Activated T-helper 1 cell treated with anti-CD3 and anti-CD28 coated beads, Interleukin-2, amount 50 U/mL, for 16 hours (primary cell): ENCODE results near the gene CEP104.

Experiments used
- DNase-seq, 2 donors: peaks; one replicate each; pipeline ENCODE4 v3.0.0-alpha.2; 2020; ENCODE audit warnings: low read depth in 1 of 2, low spot score in 1 of 2

CEP104 gene

GRCh38 chr1:3779912-3780416 lies 77.0 kb downstream of the CEP104 start:
- no peak for DNase-seq

- no peak for DNase-seq
Observed at GRCh38 chr1:3779265-3779911, 77.6 kb downstream of the CEP104 start.

GRCh38 chr1:3778590-3779264 lies 78.3 kb downstream of the CEP104 start:
- no peak for DNase-seq

GRCh38 chr1:3777647-3778589 lies 79.1 kb downstream of the CEP104 start:
- DNase-seq: no peak

- DNase-seq: no peak
Observed at GRCh38 chr1:3777078-3777547, 79.9 kb downstream of the CEP104 start.

GRCh38 chr1:3776231-3776961 lies 80.6 kb downstream of the CEP104 start:
- DNase-seq: no peak

GRCh38 chr1:3775490-3776230 lies 81.4 kb downstream of the CEP104 start:
- DNase-seq: no peak

- DNase-seq: no peak
Observed at GRCh38 chr1:3774946-3775489, 82.0 kb downstream of the CEP104 start.

- no peak for DNase-seq
Observed at GRCh38 chr1:3774276-3774945, 82.6 kb downstream of the CEP104 start.

GRCh38 chr1:3773572-3774275 lies 83.3 kb downstream of the CEP104 start:
- no peak for DNase-seq

GRCh38 chr1:3772715-3773571 lies 84.1 kb downstream of the CEP104 start, which contains the start of gene SMIM1:
SMIM1 (plus strand) TSS chr1:3772749; CDS start chr1:3775374, 2,625 bp downstream.
- DNase-seq: no peak

- DNase-seq: peak; percentile 69 to 79
Observed at GRCh38 chr1:3772027-3772714, 84.8 kb downstream of the CEP104 start.

GRCh38 chr1:3771108-3772026 lies 85.6 kb downstream of the CEP104 start:
- no peak for DNase-seq

- DNase-seq: no peak
Observed at GRCh38 chr1:3770047-3770765, 86.8 kb downstream of the CEP104 start.

- DNase-seq: no peak
Observed at GRCh38 chr1:3768811-3769390, 88.1 kb downstream of the CEP104 start.
